ENCODE measurements around the gene CHMP4B.
A peak's percentile ranks its signal among the peaks of the same experiment; 100 is the strongest.

The CHMP4B gene

DNA sequence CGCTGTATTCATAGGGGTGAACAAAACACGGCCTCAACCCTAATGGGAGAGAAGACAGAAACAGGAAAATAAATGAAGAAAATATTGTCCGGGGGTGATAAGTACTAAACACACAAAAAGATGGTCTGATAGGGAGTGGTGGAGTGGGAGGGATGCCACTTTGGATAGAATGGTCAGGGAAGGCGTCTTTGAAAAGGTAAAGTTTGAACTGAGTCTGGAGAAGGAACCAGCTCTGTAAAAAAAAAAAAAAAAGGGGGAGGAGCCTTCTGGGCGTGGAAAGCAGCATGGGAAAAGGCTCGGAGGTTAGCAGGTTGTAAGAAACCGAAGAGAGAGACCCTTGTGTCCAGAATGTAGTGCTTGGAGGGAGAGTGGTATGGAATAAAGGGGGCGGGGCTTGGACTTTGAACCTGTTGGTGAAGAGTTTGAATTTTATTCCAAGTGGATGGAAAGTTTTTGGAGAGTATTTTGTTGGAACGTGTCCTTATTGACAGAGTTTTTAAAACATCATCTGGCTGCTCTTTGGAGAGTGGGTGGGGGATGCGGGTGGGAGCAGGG, 1.8 kb downstream of the CHMP4B start:
- ChIA-PET POLR2A (ENCODE audit: low non-redundant PET) (interaction anchor here (0.9 to 1.0 kb wide), 2 partner anchors 24 to 270 kb away, joined by 4 read pairs; no protein-coding TSS in a partner anchor), CTCF (interaction anchor here (1.0 to 2.2 kb wide), 2 partner anchors 21 to 145 kb away, joined by 3 to 15 read pairs; no protein-coding TSS in a partner anchor)
- no peak overlapping the region for H3K27ac ChIP-seq
- TF ChIP-seq, protein P1, sequence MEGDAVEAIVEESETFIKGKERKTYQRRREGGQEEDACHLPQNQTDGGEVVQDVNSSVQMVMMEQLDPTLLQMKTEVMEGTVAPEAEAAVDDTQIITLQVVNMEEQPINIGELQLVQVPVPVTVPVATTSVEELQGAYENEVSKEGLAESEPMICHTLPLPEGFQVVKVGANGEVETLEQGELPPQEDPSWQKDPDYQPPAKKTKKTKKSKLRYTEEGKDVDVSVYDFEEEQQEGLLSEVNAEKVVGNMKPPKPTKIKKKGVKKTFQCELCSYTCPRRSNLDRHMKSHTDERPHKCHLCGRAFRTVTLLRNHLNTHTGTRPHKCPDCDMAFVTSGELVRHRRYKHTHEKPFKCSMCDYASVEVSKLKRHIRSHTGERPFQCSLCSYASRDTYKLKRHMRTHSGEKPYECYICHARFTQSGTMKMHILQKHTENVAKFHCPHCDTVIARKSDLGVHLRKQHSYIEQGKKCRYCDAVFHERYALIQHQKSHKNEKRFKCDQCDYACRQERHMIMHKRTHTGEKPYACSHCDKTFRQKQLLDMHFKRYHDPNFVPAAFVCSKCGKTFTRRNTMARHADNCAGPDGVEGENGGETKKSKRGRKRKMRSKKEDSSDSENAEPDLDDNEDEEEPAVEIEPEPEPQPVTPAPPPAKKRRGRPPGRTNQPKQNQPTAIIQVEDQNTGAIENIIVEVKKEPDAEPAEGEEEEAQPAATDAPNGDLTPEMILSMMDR (conservative IDR thresholded peaks at IDR 0.05; ENCODE audit: low read depth) = no peak
- DNase-seq (ENCODE audit: low spot score) = peak; percentile 38

DNA sequence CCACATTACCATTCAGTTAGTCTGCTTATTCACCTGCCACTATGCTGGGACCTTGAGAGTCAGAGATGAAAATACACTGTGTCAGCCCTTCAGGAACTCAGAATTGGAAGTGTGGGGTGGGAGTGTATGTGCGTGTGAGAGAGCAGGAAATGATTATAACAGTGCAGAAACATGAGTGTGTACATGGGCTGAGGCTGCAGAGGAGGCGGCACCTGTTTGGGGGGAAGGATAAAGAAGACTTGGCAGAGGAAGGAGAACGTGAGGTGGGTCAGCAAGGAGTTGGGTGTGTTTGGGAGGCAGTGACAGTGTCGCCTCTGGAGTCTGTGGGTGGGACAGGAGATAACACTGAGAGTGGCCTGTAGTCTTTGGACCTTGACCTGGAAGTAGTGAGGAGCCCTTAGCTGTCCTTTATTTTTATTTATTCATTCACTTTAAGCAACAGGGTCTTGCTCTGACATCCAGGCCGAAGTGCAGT, 3.1 kb downstream of the CHMP4B start:
- ChIA-PET POLR2A (ENCODE audit: low non-redundant PET) (no interaction called here), CTCF (interaction anchor here (0.6 kb wide), 1 partner anchor 532 kb away, joined by 4 read pairs; no protein-coding TSS in a partner anchor)
- TF ChIP-seq, protein P1 (conservative IDR thresholded peaks at IDR 0.05; ENCODE audit: low read depth) = no peak
- H3K27ac ChIP-seq = no peak overlapping the region
- no peak for DNase-seq (ENCODE audit: low spot score)

DNA sequence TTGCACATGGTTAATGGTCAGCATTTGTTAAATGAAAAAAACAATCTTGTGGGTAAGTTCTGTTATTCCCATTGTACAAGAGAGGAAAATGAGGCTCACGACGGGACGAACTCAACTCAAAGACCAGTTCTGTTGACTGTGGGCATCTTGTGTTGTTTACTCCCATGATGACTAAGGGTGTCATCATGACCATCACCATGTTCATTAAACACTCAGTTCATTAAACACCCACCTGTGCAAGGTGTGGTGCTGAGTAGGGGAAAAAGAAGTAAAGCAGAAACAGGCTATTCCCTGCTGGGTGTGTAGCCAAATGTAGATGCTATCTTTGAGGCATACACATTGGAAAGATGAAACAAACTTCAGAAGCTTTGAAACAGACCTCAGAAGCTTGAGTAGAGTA, 4.5 kb downstream of the CHMP4B start:
- TF ChIP-seq, protein P1 (conservative IDR thresholded peaks at IDR 0.05; ENCODE audit: low read depth) = no peak
- H3K27ac ChIP-seq = no peak overlapping the region
- ChIA-PET CTCF (no interaction called here), POLR2A (ENCODE audit: low non-redundant PET) (interaction anchor here (0.6 kb wide), 1 partner anchor 73 kb away, joined by 4 read pairs; no protein-coding TSS in a partner anchor)
- DNase-seq (ENCODE audit: low spot score) = no peak

DNA sequence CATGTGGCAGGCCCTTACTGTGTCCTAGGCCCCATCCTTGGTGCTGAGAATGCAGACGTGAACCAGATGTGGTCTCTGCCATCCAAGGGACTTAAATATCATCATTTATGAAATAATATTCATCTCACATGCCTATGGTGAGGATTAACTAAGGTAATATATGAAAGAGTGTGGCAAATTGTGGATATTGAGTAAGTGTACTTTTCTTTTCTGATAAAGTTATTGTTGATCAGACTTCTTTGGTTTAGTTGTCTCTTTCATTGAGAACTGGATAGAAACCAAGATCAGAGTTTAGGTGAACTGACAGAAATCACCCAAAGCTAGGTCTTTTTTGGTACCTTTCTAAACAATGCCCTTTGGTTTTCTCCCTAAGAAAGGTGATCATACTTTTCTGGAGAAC, 5.0 kb downstream of the CHMP4B start:
- TF ChIP-seq, protein P1 (conservative IDR thresholded peaks at IDR 0.05; ENCODE audit: low read depth) = no peak
- CTCF ChIA-PET = interaction anchor here (0.5 to 0.6 kb wide), 4 partner anchors 14 to 72 kb away, joined by 3 to 7 read pairs (median 4); no protein-coding TSS in a partner anchor
- H3K27ac ChIP-seq = no peak overlapping the region
- DNase-seq (ENCODE audit: low spot score) = no peak
- POLR2A ChIA-PET (ENCODE audit: low non-redundant PET) = interaction anchor here (0.6 kb wide), 1 partner anchor 74 kb away, joined by 4 read pairs; no protein-coding TSS in a partner anchor

DNA sequence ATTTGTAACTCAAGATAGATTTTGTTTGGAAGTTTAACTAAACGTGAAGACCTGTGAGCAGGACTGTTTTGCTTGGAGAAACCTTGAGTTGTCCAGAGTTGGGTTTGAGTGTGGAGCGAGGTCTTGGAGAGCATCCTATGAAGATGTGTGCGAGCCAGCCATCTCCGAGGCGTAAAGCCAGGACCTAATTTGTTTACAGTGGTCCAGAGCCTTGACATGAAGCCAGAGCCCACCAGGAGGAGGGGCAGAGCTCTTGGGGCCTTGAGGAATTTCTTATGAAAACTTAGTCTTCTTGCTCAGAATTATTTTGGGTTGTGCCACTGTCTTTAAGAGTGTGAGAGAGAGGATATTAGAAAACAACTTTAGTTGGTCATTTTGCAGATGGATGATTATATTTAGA, 6.3 kb downstream of the CHMP4B start:
- ChIA-PET POLR2A (ENCODE audit: low non-redundant PET) (interaction anchor here (1.2 kb wide), 1 partner anchor 11 kb away, joined by 3 read pairs; no protein-coding TSS in a partner anchor), CTCF (interaction anchor here (0.6 kb wide), 1 partner anchor 76 kb away, joined by 3 read pairs; no protein-coding TSS in a partner anchor)
- DNase-seq (ENCODE audit: low spot score) = no peak
- no peak overlapping the region for H3K27ac ChIP-seq
- TF ChIP-seq, protein P1 (conservative IDR thresholded peaks at IDR 0.05; ENCODE audit: low read depth) = no peak

DNA sequence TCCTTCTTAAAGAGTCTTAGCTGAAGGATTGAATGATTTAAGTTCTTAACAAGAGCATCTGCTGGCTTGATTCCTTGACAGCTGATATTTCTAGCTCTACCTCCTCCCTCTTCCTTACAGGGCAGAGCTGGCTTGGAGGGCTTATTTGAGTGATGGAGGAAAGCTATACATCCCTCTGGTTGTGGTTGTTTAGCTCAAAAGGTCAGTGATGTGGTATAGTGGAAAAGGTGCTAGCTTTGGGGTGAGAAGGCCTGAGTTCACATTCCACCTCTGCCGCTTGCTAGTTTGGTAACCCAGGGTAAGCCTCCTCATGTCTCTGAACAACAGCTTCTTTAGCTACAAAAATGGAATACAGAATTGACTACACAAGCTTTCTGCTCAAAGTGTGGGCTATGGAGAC, 8.3 kb downstream of the CHMP4B start:
- DNase-seq (ENCODE audit: low spot score) = no peak
- ChIA-PET CTCF (interaction anchor here (0.7 kb wide), 1 partner anchor 203 kb away, joined by 4 read pairs; no protein-coding TSS in a partner anchor), POLR2A (ENCODE audit: low non-redundant PET) (no interaction called here)
- no peak overlapping the region for H3K27ac ChIP-seq
- TF ChIP-seq, protein P1 (conservative IDR thresholded peaks at IDR 0.05; ENCODE audit: low read depth) = no peak

Data from RWPE1 (cell line).